ENCODE measurements around the gene RCBTB1. TPM values are rescaled to one million over a fixed set of nuclear protein-coding genes. Genes with fewer than 3 reads are reported as not detected.
A peak's percentile ranks its signal among the peaks of the same experiment; 100 is the strongest.
"Not testable (repeated sequence)": the region's sequence is repeated elsewhere in the genome, so short reads cannot be mapped to it uniquely, and the experiment has no call there.

Gene RCBTB1
- total RNA-seq, 1 experiment from 2014 or later = 17.7 TPM

DNA sequence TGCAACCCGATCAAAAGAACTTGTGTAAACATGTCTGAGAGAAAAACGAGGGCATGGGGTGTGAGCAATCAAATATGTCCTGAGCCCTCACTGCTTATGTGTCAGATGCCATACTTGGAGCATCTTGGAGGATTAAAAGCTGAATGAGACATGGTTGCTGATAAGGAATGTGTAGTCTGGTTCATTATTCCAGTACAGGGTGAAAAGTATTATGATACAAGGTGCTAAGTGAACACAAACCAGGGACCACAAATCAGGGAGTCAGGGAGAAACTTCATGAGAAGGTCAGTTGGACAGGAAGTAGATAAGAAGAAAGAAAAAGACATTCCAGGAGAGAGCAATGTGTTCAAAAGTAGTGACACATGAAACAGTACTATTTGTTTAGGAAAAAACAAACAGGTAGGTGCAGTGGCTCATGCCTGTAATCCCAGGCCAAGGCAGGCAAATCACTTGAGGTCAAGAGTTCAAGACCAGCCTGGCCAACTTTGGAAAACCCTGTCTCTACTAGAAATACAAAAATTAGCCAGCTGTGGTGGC, 2.0 kb upstream of the RCBTB1 start:
- Histone ChIP-seq H3K27me3 (ENCODE audit: control insufficient read depth, insufficient read depth, low read length) (no peaks in the 10 kb centered on the region; the same call in 1 of the 2 replicates), H3K4me3 (ENCODE audit: insufficient read depth, low read depth, low read length) (no peak overlapping the region), H3K36me3 (replicated peaks; ENCODE audit: control insufficient read depth, insufficient read depth, low read length) (no peaks in the 10 kb centered on the region)
- DNase-seq = no peak

DNA sequence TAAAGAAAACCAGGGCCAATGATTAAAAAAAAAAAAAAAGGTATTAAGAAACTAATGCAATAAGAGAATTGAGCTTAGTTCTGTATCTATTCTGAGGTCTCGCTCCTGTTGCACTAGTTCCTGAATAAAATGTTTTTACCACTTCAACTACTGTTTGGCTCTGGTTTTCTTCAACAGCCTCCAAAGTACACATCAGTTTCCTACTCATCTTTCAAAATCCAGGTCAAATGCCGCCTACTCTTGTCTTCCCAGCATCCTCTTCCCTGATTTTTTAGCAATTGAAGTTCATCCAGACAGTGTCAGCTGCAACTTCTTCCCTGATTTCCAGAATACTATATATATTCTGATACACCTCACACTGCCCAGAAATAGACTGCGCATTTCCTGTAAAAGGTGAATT, 1.4 kb upstream of the RCBTB1 start:
- no peak for DNase-seq
- H3K27me3 ChIP-seq (ENCODE audit: control insufficient read depth, insufficient read depth, low read length) = no peaks in the 10 kb centered on the region; the same call in 1 of the 2 replicates
- no peaks in the 10 kb centered on the region for H3K36me3 ChIP-seq (replicated peaks; ENCODE audit: control insufficient read depth, insufficient read depth, low read length)
- H3K4me3 ChIP-seq (ENCODE audit: insufficient read depth, low read depth, low read length) = no peak overlapping the region

DNA sequence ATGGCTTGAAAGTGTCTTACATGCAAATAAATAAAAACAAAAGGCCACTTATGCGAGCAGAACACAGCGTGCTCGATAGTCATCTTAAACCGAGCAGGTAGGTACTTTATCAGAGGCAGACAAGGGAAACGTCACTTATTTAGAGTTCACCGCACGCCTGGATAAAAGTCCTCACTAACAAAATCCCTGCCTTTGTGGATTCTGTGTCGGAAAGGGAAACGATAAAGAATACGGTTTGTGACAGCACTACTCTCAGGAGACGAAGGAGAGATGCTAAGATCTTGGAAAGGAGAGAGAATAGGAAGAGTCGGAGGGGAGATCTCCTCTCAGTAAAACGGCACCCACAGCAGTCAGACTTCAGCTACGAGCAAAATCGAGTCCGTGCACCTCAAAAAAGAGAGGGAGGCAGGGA, 581 bp downstream of the RCBTB1 start:
- Histone ChIP-seq H3K27me3 (ENCODE audit: control insufficient read depth, insufficient read depth, low read length) (no peaks in the 10 kb centered on the region; the same call in 1 of the 2 replicates), H3K4me3 (ENCODE audit: insufficient read depth, low read depth, low read length) (peak overlapping the region; percentile 87), H3K36me3 (replicated peaks; ENCODE audit: control insufficient read depth, insufficient read depth, low read length) (no peaks in the 10 kb centered on the region; the same call in 1 of the 2 replicates)
- DNase-seq = no peak

DNA sequence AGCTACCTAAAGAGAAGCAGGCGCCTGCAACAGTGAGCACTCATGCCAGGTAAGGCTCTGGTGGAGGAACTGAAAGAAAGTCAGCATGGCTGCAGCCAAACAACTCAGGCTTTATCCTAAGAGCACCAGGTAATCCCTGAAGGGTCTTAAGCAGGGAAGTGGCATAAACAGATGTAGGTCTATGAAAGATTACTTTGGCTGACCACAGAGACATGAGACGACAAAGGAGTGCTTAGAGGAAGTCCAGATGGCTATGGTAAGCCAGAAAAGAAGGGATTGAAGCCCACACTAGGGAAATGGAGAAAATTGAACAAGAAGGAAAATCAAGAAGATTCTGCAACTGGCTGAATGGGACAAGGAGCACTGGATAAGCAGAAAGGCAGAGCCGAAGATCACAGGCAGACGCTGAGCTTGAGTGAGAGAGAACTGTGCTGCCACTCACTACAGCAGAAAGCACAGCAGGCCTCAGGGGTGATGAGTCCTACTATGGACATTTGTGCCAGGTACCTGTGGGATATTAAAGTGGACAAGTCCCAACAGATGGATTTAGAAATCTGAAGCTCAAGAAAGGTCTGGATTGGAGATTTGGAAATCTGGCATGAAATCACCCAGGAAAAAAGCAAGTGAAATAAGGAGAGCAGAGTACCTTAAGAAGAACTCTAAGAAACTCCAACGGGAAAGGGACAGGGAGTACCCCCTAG, 4.2 kb downstream of the RCBTB1 start:
- no peaks in the 10 kb centered on the region; the same call in 1 of the 2 replicates for H3K36me3 ChIP-seq (replicated peaks; ENCODE audit: control insufficient read depth, insufficient read depth, low read length)

DNA sequence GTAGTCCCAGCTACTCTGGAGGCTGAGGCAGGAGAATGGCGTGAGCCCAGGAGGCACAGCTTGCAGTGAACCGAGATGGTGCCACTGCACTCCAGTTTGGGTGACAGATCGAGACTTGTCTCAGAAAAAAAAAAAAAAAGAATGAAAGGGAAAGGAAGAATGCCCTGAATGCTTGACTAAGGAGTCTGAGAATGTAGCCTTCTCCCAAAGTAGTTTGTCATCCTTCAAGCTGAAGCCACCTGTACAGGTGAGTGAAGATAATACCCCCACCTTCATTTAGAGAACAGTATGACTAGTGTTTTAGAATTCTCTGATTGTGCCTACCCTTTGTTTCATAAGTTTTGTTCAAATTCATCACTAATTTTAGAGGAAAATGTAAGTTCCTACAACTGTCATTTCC, 5.9 kb downstream of the RCBTB1 start:
- Histone ChIP-seq H3K36me3 (replicated peaks; ENCODE audit: control insufficient read depth, insufficient read depth, low read length) (no peaks in the 10 kb centered on the region; the same call in 1 of the 2 replicates), H3K4me3 (ENCODE audit: insufficient read depth, low read depth, low read length) (no peak overlapping the region), H3K27me3 (ENCODE audit: control insufficient read depth, insufficient read depth, low read length) (no peaks in the 10 kb centered on the region; the same call in 1 of the 2 replicates)
- DNase-seq = no peak

More for the DNA sequence above, 4.2 kb downstream of the RCBTB1 start:
- DNase-seq = no peak
- H3K27me3 ChIP-seq (ENCODE audit: control insufficient read depth, insufficient read depth, low read length) = no peaks in the 10 kb centered on the region; the same call in 1 of the 2 replicates
- no peak overlapping the region for H3K4me3 ChIP-seq (ENCODE audit: insufficient read depth, low read depth, low read length)

DNA sequence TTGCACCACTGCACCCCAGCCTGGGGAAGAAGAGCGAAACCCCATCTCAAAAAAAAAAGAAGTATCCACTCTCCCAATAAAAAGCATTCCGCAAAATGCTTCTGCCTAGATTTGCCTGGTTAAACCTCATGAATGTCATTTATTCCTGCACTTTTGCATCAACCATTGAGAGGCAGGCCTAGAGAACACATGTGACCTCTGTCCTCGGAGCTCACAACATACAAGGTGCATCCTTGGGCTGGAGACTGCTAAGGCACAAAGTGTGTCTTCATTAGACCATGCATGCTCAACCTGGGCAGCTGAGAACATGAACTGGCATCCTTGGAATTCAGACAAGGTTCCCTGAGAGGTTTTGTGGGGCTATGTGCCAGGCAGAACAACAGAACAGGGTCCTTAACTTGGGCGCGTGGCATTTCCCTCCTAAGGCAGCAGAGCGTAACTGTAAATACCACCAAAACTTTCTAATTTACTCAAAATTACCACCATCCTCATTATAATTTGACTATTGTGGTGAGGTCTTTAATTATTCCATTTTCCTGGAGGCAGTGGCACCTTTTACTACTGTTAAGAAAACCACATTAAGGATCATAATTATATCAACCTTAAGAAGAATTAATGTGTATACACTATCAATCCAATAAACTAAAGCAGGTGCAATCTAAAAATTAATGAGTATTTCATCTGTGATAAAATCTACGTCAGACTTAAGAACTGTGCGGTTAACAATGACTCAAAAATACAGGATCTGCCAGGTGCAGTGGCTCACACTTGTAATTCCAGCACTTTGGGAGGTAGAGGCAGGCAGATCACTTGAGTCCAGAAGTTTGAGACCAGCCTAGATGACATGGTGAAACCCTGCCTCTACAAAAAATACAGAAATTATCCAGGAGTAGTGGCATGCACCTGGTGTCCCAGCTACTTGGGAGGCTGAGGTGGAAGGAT, 13.8 kb downstream of the RCBTB1 start:
- no peak overlapping the region for H3K4me3 ChIP-seq (ENCODE audit: insufficient read depth, low read depth, low read length)
- no peaks in the 10 kb centered on the region for H3K36me3 ChIP-seq (replicated peaks; ENCODE audit: control insufficient read depth, insufficient read depth, low read length)
- no peak for DNase-seq
- H3K27me3 ChIP-seq (ENCODE audit: control insufficient read depth, insufficient read depth, low read length) = no peaks in the 10 kb centered on the region

DNA sequence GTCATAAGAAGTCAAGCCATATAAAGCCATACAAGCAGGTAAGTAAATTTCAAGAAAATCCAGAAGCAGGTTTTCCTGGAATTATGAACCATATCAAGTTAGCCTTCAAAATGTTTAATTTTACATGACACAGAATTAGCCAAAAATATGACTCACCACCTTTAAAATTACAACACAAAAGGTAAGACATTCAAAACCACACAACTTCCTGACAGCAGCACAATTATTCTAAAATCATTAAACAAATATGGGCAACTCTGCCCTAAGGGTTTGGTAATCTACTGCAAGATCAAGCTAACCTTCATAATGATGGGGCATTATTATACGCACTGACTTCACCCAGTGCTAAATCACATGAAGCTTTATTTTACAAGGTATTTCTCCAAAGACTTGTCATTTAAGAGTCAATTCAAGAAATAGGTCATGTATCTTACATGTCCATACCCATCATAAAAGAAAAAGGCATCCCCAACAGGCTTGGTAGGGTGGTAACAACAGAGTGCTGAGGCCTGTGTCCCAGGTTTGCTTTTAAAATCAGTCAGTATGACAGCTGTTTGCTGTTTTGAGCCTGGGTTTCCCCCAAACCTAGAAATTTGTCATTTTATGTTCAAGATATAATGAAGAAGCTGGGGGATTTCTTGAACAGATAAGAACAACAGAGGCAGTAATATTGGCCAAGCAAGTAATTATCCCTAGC, 15.2 kb downstream of the RCBTB1 start:
- Histone ChIP-seq H3K36me3 (replicated peaks; ENCODE audit: control insufficient read depth, insufficient read depth, low read length) (no peaks in the 10 kb centered on the region), H3K4me3 (ENCODE audit: insufficient read depth, low read depth, low read length) (no peak overlapping the region), H3K27me3 (ENCODE audit: control insufficient read depth, insufficient read depth, low read length) (no peaks in the 10 kb centered on the region)
- no peak for DNase-seq

DNA sequence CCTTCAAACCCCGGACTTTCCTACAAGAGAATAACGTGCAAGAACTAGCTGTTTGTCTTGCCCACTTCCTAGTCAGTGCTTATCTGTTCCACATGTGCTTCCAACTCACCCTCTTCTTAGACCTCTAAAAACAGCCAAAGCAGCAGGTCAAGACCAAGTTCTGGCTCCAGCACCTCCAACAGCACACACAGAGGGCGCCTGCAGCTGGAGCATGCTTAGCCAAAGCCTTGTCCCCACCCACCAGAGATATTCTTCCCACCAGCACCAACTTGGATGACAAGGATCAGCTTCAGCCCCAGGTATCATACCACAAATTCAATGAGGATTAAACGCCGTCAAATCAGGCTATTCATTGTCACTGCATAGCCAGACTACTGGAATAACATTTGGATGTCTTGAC, 17.9 kb downstream of the RCBTB1 start:
- Histone ChIP-seq H3K4me3 (ENCODE audit: insufficient read depth, low read depth, low read length) (no peak overlapping the region), H3K36me3 (replicated peaks; ENCODE audit: control insufficient read depth, insufficient read depth, low read length) (no peaks in the 10 kb centered on the region), H3K27me3 (ENCODE audit: control insufficient read depth, insufficient read depth, low read length) (no peaks in the 10 kb centered on the region)
- DNase-seq = no peak

DNA sequence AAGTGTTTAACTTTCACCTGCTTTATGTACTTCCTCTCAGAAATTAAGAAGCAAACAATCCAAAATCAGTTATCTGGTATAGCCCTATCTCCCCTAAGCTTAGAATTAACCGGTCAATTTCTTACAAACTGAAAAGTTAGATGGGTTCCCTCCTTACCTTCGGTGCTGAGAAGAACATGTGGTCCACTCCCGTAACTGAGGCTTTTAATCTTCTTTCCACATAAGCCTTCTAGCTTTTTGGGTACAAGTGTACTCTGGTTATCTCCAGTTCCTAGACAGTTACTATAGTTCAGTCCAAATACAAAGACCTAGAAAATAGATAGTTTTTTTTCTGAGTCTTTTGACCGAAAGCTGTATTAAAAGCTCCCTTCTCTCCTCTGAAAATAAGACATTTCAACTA, 18.9 kb downstream of the RCBTB1 start:
- H3K27me3 ChIP-seq (ENCODE audit: control insufficient read depth, insufficient read depth, low read length) = no peaks in the 10 kb centered on the region
- H3K4me3 ChIP-seq (ENCODE audit: insufficient read depth, low read depth, low read length) = no peak overlapping the region
- DNase-seq = no peak
- no peaks in the 10 kb centered on the region for H3K36me3 ChIP-seq (replicated peaks; ENCODE audit: control insufficient read depth, insufficient read depth, low read length)

DNA sequence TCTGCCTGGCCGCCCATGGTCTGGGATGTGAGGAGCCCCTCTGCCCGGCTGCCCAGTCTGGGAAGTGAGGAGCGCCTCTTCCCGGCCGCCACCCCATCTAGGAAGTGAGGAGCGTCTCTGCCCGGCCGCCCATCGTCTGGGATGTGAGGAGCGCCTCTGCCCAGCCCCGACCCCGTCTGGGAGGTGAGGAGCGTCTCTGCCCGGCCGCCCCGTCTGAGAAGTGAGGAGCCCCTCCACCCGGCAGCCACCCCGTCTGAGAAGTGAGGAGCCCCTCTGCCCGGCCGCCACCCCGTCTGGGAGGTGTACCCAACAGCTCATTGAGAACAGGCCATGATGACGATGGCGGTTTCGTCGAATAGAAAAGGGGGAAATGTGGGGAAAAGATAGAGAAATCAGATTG, 19.9 kb downstream of the RCBTB1 start:
- DNase-seq; H3K4me3 ChIP-seq (ENCODE audit: insufficient read depth, low read depth, low read length); H3K27me3 ChIP-seq (ENCODE audit: control insufficient read depth, insufficient read depth, low read length); H3K36me3 ChIP-seq (replicated peaks; ENCODE audit: control insufficient read depth, insufficient read depth, low read length): not testable (repeated sequence)

DNA sequence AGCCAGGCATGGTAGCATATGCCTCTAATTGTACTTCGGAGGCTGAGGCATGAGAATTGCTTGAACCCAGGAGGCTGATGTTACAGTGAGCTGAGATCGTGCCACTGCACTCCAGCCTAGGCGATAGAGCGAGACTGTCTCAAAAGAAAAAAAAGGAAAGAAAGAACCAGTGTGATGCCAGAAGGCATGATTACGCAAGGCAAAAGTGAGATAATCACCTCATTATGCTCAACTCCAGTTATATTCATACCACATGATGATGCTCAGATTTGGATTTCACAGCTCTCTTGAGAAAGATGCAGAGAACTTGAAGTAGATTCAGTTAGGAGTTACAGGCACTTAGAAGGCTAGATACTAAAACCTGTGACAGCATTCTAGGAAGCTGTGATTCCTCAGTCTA, 21.8 kb downstream of the RCBTB1 start:
- Histone ChIP-seq H3K36me3 (replicated peaks; ENCODE audit: control insufficient read depth, insufficient read depth, low read length) (peaks cover 4% of the 10 kb centered on the region), H3K27me3 (ENCODE audit: control insufficient read depth, insufficient read depth, low read length) (no peaks in the 10 kb centered on the region), H3K4me3 (ENCODE audit: insufficient read depth, low read depth, low read length) (no peak overlapping the region)
- no peak for DNase-seq

DNA sequence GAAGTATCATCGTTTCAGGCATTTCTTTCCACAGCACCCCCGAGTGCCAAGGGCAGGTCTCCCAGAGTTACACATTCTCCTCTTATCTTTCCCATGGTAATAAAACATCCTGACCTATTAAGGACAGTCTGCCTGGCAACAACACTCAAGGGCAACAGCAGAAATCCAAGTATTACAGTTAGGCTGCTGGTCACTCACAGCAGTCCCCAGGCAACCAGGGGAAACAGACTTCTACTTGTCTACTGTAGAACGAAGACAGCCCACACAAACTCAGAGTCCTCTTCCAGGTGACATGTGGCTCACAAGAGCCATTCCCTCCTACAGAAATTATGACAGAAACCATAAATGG, 24.3 kb downstream of the RCBTB1 start:
- no peaks in the 10 kb centered on the region for H3K27me3 ChIP-seq (ENCODE audit: control insufficient read depth, insufficient read depth, low read length)
- no peak overlapping the region for H3K4me3 ChIP-seq (ENCODE audit: insufficient read depth, low read depth, low read length)
- DNase-seq = no peak
- H3K36me3 ChIP-seq (replicated peaks; ENCODE audit: control insufficient read depth, insufficient read depth, low read length) = peaks cover 4% of the 10 kb centered on the region

DNA sequence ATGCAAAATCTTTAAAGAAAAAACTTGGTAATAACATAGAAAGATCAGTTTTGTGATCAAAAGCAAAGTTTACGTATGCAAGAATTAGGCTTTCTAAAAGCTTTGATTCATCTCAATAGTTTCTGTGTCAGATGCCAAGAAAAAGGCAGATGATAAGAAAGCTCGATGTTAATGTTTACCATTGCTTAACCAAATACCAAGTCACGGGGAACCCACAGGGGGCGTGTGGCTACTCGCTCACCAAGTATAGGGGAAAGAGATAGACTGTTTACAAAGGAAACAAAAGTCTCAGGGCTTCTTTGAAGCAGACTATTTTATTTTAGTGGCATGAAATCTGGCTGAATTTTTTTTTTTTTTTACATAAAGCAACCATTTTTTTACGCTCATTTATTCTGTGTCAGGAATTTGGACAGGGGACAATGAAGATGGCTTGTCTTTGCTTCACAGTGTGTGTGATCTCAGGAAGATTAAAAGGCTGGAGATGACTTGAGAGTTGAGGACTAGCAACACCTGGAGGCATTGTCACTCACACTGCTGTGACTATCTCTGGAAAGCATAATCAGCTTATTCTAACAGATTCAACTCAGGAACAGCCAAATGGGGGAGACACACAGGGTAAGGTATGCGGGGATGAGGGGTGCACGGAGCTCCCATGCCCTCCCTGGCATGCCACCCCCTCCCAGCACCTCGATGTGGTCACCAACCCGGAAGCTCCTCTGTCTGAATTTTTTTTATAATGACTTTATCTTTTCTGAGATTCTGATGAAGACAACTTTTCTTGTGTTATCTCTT, 24.9 kb downstream of the RCBTB1 start:
- DNase-seq = peak; percentile 50
- Histone ChIP-seq H3K4me3 (ENCODE audit: insufficient read depth, low read depth, low read length) (no peak overlapping the region), H3K36me3 (replicated peaks; ENCODE audit: control insufficient read depth, insufficient read depth, low read length) (peaks cover 4% of the 10 kb centered on the region), H3K27me3 (ENCODE audit: control insufficient read depth, insufficient read depth, low read length) (no peaks in the 10 kb centered on the region)

DNA sequence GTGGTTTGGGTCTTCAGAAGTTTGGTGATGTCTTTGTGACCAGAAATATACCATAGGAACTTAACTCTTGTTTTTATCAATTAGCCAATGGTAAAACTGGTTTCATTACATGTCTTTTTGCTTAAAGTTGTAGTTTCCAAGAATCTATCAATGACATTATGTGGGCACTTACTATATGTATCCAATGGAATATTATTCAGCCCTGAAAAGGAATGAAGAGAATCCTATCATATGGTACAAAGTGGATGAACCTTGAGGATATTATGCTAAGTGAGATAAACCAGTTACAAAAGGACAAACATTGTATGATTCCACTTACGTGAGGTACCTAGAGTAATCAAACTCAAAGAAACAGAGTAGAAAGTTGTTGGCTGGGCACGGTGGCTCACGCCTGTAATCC, 26.4 kb downstream of the RCBTB1 start:
- H3K4me3 ChIP-seq (ENCODE audit: insufficient read depth, low read depth, low read length) = no peak overlapping the region
- no peaks in the 10 kb centered on the region for H3K27me3 ChIP-seq (ENCODE audit: control insufficient read depth, insufficient read depth, low read length)
- DNase-seq = no peak
- H3K36me3 ChIP-seq (replicated peaks; ENCODE audit: control insufficient read depth, insufficient read depth, low read length) = peaks cover 6% of the 10 kb centered on the region

All from H7 (cell line).